ENCODE data around the gene CFAP44. TPM values are rescaled to one million over a fixed set of nuclear protein-coding genes. Genes with fewer than 3 reads are reported as not detected.
"Not testable (repeated sequence)": the region's sequence is repeated elsewhere in the genome, so short reads cannot be mapped to it uniquely, and the experiment has no call there.

CFAP44 gene, protein sequence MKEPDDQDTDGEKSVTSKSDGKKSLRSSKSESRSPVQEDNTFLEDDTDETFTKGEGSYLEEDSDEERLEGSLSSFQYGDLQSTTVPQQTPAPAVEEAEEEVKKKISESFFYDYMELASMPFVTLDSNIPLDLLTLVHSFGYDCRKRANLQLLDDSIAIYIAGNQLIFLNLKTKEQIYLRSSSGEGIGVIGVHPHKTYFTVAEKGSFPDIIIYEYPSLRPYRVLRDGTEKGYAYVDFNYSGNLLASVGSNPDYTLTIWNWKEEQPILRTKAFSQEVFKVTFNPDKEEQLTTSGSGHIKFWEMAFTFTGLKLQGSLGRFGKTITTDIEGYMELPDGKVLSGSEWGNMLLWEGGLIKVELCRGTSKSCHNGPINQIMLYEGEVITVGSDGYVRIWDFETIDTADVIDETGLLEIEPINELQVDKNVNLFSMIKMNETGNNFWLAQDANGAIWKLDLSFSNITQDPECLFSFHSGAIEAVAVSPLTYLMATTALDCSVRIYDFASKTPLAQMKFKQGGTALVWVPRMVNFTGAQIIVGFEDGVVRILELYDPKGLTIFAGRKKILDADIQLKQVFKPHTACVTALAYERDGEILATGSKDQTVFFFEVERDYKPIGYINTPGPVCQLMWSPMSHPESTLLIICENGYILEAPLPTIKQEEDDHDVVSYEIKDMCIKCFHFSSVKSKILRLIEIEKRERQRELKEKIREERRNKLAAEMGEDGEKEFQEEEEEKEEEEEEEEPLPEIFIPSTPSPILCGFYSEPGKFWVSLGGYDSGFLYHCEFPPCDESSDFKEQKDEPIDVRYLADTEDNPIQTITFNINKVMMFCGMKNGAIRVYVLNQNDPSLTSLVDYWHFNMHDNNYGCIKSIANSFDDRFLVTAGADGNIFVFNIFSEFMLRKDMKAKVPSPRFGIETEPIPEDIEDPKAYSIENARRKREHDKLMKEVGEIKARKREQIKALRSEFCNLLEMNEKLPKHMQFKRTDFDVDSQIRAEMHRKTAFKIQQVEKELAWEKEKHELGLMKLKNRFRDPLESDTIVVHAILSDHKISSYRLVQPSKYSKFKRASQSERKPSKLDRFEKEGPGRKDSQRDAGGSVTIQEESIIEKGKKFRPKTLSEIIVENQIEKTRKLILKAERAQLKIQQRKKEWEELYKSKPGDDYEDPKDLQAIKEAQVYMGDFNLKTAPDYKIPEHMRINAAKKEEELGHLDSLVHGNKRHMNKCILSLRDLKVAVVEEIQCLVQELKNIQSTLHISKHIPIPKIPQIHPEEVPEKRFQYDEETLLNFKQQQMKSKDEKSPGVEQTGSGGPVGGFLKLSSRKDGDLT (N-terminal part only)
- total RNA-seq: 1 to 10 TPM; 6.7 to 8.6 TPM
- 1 to 10 TPM; 1.1 to 7.1 TPM for polyA plus RNA-seq
- long read RNA-seq, donor 1, partial matches to known transcripts: 1 of 1 reads
- long read RNA-seq, donor 1, other reads (novel, unspliced or antisense): 0 of 1 reads
- long read RNA-seq, donor 2, partial matches to known transcripts: 1 of 4 reads
- long read RNA-seq, donor 2, other reads (novel, unspliced or antisense): 3 of 4 reads

DNA sequence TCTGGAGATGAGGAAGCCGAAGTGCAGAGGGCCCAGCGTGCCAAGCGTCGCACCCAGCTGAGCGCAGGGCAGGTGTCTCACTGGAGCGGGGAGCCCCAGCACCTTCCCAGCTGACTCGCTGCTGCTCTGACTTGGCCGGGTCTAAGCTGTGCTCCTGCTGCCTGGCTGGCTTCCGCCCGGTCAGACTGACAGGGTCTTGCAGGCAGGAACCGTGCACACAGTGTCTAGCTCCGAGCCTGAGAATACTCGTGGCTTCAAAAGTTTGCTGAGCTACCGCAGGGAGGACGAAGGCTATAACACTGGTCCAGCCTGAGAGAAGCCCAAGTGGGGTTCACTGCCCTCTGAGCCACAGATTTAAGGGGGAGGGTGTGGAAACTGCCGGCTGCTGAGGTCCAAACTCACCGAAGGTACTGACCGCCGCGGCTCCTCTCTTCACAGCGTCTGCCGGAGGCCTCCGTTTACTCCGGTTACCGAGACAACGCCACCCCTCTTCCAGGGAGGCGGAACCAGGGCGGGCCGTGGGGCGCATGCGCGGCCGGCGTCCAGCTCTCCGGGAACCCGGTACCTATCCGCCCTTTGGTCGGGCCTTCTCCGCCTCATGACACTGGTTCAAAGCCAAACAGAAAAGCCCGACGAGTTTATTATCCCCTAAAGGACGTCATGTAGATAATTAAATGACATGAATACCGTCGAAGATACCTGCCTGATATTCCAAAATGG is at the start of gene CFAP44:
Gene CFAP44 (minus strand): TSS at position 443 of the 720 bp plus-strand sequence. CDS start 7,829 bp downstream, outside the sequence.
- Histone ChIP-seq H3K27ac (ENCODE audit: low read depth in 1 of 2, low read length in 2 of 2) (no peak within 1 kb of the TSS), H3K4me3 (ENCODE audit: low read length in 2 of 2) (peak within 1 kb of the TSS; percentile 27 to 37), H3K9me3 (ENCODE audit: control insufficient read depth, low read length) (no peaks in the 10 kb centered on the region), H3K36me3 (ENCODE audit: control insufficient read depth in 1 of 2, insufficient read depth in 2 of 2, low read length in 1 of 2) (no peaks in the 10 kb centered on the region), H3K27me3 (ENCODE audit: control insufficient read depth in 1 of 2, insufficient read depth in 2 of 2, low read length in 1 of 2) (no peaks in the 10 kb centered on the region), H3K4me1 (ENCODE audit: control insufficient read depth in 1 of 2, insufficient read depth in 2 of 2, low read length in 2 of 2) (no peaks in the 10 kb centered on the region)
- DNase-seq: peak; percentile 84 to 90
- intact Hi-C loops (cut with DNase I): no loop called here
- peak; percentile 85 for ATAC-seq (ENCODE audit: low FRiP score)
- 32% methylated on average over 44 of the region's 44 CpGs for WGBS, 2 donors

DNA sequence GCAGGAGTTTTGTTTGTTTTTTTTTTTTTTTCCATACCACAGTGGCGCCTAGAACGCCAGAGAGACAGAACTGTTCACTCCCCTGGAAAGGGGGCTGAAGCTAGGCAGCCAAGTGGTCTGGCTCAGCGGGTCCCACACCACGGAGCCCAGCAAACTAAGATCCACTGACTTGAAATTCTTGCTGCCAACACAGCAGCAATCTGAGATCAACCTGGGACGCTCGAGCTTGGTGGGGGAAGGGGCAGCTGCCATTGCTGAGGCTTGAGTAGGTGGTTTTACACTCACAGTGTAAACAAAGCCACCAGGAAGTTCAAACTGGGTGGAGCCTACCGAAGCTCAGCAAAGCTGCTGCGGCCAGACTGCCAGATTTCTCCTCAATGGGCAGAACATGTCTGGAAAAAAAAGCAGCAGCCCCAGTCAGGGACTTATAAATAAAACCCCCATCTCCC is 43.9 kb upstream of the CFAP44 start:
- intact Hi-C loops (cut with DNase I): no loop called here
- DNase-seq (no peak), ATAC-seq (ENCODE audit: low FRiP score) (no peak)
- H3K27me3 ChIP-seq (ENCODE audit: control insufficient read depth in 1 of 2, insufficient read depth in 2 of 2, low read length in 1 of 2): no peaks in the 10 kb centered on the region
- peaks cover 0 to 8% of the 10 kb centered on the region in 2 donors for H3K36me3 ChIP-seq (ENCODE audit: control insufficient read depth in 1 of 2, insufficient read depth in 2 of 2, low read length in 1 of 2)
- WGBS, 2 donors: 89 to 93% methylated on average over 8 of the region's 8 CpGs
- H3K9me3 ChIP-seq (ENCODE audit: control insufficient read depth, low read length): peaks cover 2% of the 10 kb centered on the region
- H3K4me1 ChIP-seq (ENCODE audit: control insufficient read depth in 1 of 2, insufficient read depth in 2 of 2, low read length in 2 of 2): no peaks in the 10 kb centered on the region
- no peak overlapping the region for H3K4me3 ChIP-seq (ENCODE audit: low read length in 2 of 2)
- H3K27ac ChIP-seq (ENCODE audit: low read depth in 1 of 2, low read length in 2 of 2): no peak overlapping the region

DNA sequence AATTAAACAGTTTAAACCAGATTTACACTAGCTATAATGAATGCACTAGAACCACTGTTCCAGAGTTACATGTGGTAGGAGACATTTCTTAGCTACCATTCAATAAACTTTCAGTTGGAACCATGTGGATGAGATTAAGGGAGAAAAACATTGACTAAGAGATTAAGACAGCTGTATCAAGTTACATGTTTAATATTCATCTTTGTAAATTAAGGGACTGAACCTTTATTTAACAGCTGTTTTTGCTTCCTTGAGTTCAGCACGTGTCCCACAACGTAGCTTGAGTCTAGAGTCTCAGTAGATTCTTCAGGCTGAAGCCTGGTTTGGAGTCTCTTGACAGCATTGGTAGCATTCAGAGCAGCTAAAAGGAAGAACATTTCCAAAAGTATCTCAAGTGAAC is 27.2 kb upstream of the CFAP44 start:
- no peaks in the 10 kb centered on the region for H3K4me1 ChIP-seq (ENCODE audit: control insufficient read depth in 1 of 2, insufficient read depth in 2 of 2, low read length in 2 of 2)
- 86 to 91% methylated on average over 2 of the region's 2 CpGs for WGBS, 2 donors
- no peak overlapping the region for H3K27ac ChIP-seq (ENCODE audit: low read depth in 1 of 2, low read length in 2 of 2)
- no peak overlapping the region for H3K4me3 ChIP-seq (ENCODE audit: low read length in 2 of 2)
- DNase-seq (no peak), ATAC-seq (ENCODE audit: low FRiP score) (no peak)
- intact Hi-C loops (cut with DNase I): no loop called here
- H3K36me3 ChIP-seq (ENCODE audit: control insufficient read depth in 1 of 2, insufficient read depth in 2 of 2, low read length in 1 of 2): no peaks in the 10 kb centered on the region
- H3K9me3 ChIP-seq (ENCODE audit: control insufficient read depth, low read length): no peaks in the 10 kb centered on the region
- H3K27me3 ChIP-seq (ENCODE audit: control insufficient read depth in 1 of 2, insufficient read depth in 2 of 2, low read length in 1 of 2): no peaks in the 10 kb centered on the region

DNA sequence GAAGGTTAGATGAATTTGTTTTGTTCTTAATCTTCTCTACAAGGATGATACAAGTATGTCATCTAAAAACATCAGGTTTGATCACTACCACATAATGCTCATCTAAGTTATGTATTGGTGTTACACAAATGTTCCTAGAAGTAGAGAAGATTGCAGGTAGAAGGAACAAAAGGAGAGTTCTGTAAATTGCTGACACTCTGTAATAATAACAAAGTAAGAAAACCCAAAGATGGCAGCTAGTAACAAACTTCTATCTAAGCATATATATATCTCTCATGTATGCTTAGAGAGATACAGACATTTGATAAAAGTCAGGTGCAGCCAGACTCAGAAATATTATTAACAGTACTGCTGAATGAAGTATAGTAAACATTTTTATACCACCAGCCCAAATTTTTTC is 20.2 kb upstream of the CFAP44 start:
- Histone ChIP-seq H3K27me3 (ENCODE audit: control insufficient read depth in 1 of 2, insufficient read depth in 2 of 2, low read length in 1 of 2) (no peaks in the 10 kb centered on the region), H3K27ac (ENCODE audit: low read depth in 1 of 2, low read length in 2 of 2) (no peak overlapping the region), H3K36me3 (ENCODE audit: control insufficient read depth in 1 of 2, insufficient read depth in 2 of 2, low read length in 1 of 2) (peaks cover 2 to 3% of the 10 kb centered on the region in 2 donors), H3K4me1 (ENCODE audit: control insufficient read depth in 1 of 2, insufficient read depth in 2 of 2, low read length in 2 of 2) (no peaks in the 10 kb centered on the region), H3K4me3 (ENCODE audit: low read length in 2 of 2) (no peak overlapping the region), H3K9me3 (ENCODE audit: control insufficient read depth, low read length) (no peaks in the 10 kb centered on the region)
- DNase-seq: no peak
- ATAC-seq (ENCODE audit: low FRiP score): no peak
- intact Hi-C loops (cut with DNase I): no loop called here

DNA sequence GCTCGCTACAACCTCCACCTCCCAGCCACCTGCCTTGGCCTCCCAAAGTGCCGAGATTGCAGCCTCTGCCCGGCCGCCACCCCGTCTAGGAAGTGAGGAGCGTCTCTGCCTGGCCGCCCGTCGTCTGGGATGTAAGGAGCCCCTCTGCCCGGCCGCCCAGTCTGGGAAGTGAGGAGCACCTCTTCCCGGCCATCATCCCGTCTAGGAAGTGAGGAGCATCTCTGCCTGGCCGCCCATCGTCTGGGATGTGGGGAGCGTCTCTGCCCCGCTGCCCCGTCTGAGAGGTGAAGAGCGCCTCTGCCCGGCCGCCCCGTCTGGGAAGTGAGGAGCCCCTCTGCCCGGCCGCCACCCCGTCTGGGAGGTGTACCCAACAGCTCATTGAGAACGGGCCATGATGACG is 17.3 kb upstream of the CFAP44 start:
- ATAC-seq (ENCODE audit: low FRiP score); H3K4me3 ChIP-seq (ENCODE audit: low read length in 2 of 2); H3K27me3 ChIP-seq (ENCODE audit: control insufficient read depth in 1 of 2, insufficient read depth in 2 of 2, low read length in 1 of 2); intact Hi-C loops (cut with DNase I); H3K9me3 ChIP-seq (ENCODE audit: control insufficient read depth, low read length); DNase-seq; H3K36me3 ChIP-seq (ENCODE audit: control insufficient read depth in 1 of 2, insufficient read depth in 2 of 2, low read length in 1 of 2); H3K4me1 ChIP-seq (ENCODE audit: control insufficient read depth in 1 of 2, insufficient read depth in 2 of 2, low read length in 2 of 2); H3K27ac ChIP-seq (ENCODE audit: low read depth in 1 of 2, low read length in 2 of 2): not testable (repeated sequence)
- 98 to 99% methylated on average over 21 to 25 of the region's 27 CpGs for WGBS, 2 donors

DNA sequence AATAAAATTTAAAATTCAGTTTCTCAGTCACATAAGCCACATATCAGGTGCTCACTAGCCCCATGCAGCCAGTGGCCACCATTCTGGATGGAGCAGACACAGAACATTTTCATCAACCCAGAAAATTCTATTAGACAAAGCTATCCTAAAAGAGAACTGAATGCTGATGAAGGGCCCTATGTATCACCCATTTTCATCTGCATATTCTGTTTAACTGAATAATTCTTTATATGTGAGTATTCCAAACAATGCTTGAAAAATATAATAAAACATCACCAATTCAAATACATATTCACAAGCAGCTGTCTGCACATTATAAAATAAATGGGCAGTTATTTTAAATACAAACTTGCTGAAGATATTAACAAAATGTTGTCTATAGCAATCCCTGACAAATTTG is 14.2 kb upstream of the CFAP44 start:
- H3K4me1 ChIP-seq (ENCODE audit: control insufficient read depth in 1 of 2, insufficient read depth in 2 of 2, low read length in 2 of 2): no peaks in the 10 kb centered on the region
- H3K27ac ChIP-seq (ENCODE audit: low read depth in 1 of 2, low read length in 2 of 2): no peak overlapping the region
- intact Hi-C loops (cut with DNase I): no loop called here
- no peak overlapping the region for H3K4me3 ChIP-seq (ENCODE audit: low read length in 2 of 2)
- H3K36me3 ChIP-seq (ENCODE audit: control insufficient read depth in 1 of 2, insufficient read depth in 2 of 2, low read length in 1 of 2): peaks cover 5% of the 10 kb centered on the region in 2 donors
- no peak for DNase-seq
- no peaks in the 10 kb centered on the region for H3K9me3 ChIP-seq (ENCODE audit: control insufficient read depth, low read length)
- ATAC-seq (ENCODE audit: low FRiP score): no peak
- no peaks in the 10 kb centered on the region for H3K27me3 ChIP-seq (ENCODE audit: control insufficient read depth in 1 of 2, insufficient read depth in 2 of 2, low read length in 1 of 2)

DNA sequence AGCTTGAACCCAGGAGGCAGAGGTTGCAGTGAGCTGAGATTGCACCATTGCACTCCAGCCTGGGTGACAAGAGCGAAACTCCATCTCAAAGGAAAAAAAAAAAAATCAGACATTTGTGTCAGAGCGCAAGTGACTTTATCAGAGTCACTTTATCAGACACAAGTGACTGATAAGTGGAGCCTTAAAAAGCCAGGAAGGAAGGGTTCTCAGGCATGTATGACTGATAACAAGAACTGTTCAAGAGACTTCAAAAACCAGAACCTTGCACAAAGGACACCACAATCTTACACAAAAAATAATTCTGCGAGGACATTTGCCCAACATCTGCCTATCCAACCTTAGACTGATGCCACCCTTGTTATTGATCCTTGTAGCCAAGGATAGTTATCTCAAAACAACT is 13.3 kb upstream of the CFAP44 start:
- WGBS, 2 donors: 92 to 95% methylated on average over 3 of the region's 3 CpGs
- DNase-seq: no peak
- H3K27ac ChIP-seq (ENCODE audit: low read depth in 1 of 2, low read length in 2 of 2): no peak overlapping the region
- no peaks in the 10 kb centered on the region for H3K4me1 ChIP-seq (ENCODE audit: control insufficient read depth in 1 of 2, insufficient read depth in 2 of 2, low read length in 2 of 2)
- H3K27me3 ChIP-seq (ENCODE audit: control insufficient read depth in 1 of 2, insufficient read depth in 2 of 2, low read length in 1 of 2): no peaks in the 10 kb centered on the region
- H3K36me3 ChIP-seq (ENCODE audit: control insufficient read depth in 1 of 2, insufficient read depth in 2 of 2, low read length in 1 of 2): peaks cover 5% of the 10 kb centered on the region in 2 donors
- no peaks in the 10 kb centered on the region for H3K9me3 ChIP-seq (ENCODE audit: control insufficient read depth, low read length)
- ATAC-seq (ENCODE audit: low FRiP score): no peak
- H3K4me3 ChIP-seq (ENCODE audit: low read length in 2 of 2): no peak overlapping the region
- intact Hi-C loops (cut with DNase I): no loop called here
